GM20431 (cell line): ENCODE results near the gene RPTOR.

Experiments used
- in situ Hi-C: fragments of 300-500 bp; cut with MseI, MboI; formaldehyde crosslinking; loops from one replicate; pipeline ENCODE4 v1.15.0; 2020; ENCODE audit warnings: low sequenced_read_pairs; ENCODE audit not compliant: unreplicated experiment

The RPTOR gene

GRCh38 chr17:80578668-80579388 lies 34.2 kb downstream of the RPTOR start:
- in situ Hi-C loops: loop anchor here (10.0 kb wide), 1 partner anchor 154 kb away; no protein-coding TSS in a partner anchor

GRCh38 chr17:80582165-80582564 lies 37.5 kb downstream of the RPTOR start:
- in situ Hi-C loops: no loop called here

- in situ Hi-C loops: no loop called here
Measured at GRCh38 chr17:80584176-80584905, 39.7 kb downstream of the RPTOR start.

- in situ Hi-C loops: no loop called here
Measured at GRCh38 chr17:80585890-80586845, 41.5 kb downstream of the RPTOR start.

- in situ Hi-C loops: no loop called here
Measured at GRCh38 chr17:80586846-80587228, 42.2 kb downstream of the RPTOR start.

- in situ Hi-C loops: no loop called here
Measured at GRCh38 chr17:80588702-80589383, 44.2 kb downstream of the RPTOR start.

GRCh38 chr17:80591788-80592187 lies 47.1 kb downstream of the RPTOR start:
- in situ Hi-C loops: no loop called here

GRCh38 chr17:80592243-80592642 lies 47.6 kb downstream of the RPTOR start:
- in situ Hi-C loops: no loop called here

- in situ Hi-C loops: no loop called here
Measured at GRCh38 chr17:80593181-80593580, 48.5 kb downstream of the RPTOR start.

- in situ Hi-C loops: no loop called here
Measured at GRCh38 chr17:80594431-80595269, 50.0 kb downstream of the RPTOR start.

GRCh38 chr17:80596760-80597608 lies 52.3 kb downstream of the RPTOR start:
- in situ Hi-C loops: no loop called here

- in situ Hi-C loops: no loop called here
Measured at GRCh38 chr17:80598813-80599545, 54.3 kb downstream of the RPTOR start.

- in situ Hi-C loops: no loop called here
Measured at GRCh38 chr17:80599546-80600305, 55.1 kb downstream of the RPTOR start.

GRCh38 chr17:80601146-80601545 lies 56.5 kb downstream of the RPTOR start:
- in situ Hi-C loops: no loop called here

- in situ Hi-C loops: no loop called here
Measured at GRCh38 chr17:80603396-80603795, 58.8 kb downstream of the RPTOR start.

- in situ Hi-C loops: no loop called here
Measured at GRCh38 chr17:80604009-80604669, 59.5 kb downstream of the RPTOR start.
